OCI-M1 (cell line): ENCODE measurements around the gene ETV3L.

Experiments
- DNase-seq: peaks from one replicate; lab custom pipeline; 2025; lab: John Stamatoyannopoulos, UW

Gene ETV3L

DNA sequence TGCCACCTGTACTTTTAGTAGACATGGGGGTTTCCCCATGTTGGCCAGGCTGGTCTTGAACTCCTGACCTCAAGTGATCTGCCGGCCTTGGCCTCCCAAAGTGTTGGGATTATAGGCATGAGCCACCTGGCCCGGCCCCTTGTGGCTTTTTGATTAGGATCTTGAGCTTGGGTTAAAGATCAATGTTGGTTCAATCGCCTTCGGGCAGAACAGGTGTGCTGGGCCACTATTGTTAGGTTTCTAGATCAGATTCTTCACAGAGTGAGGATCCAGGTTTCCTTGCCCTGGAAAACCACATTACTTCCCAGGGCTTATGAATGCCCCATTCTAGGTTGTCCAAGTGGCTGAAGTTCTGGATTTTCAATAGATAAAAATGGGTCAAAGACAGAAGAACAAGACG, 32.5 kb upstream of the ETV3L start:
- no peak for DNase-seq

DNA sequence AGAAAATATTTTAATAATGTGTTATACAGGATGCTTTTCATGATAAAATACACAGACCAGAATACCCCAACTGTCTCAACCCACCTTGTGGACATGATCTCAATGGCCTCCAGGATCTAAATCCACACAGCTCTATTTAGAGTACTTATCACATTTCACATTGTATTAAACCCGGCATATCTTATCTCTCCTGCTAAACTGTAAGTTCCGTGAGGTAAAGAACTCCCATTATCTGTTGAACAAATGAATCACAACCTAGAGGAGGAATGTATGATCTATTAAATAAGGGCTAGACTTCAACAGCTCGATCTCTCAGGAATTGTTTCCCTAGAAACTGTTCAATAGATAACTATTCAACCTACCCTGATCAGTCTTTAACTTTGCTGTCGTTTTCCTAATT, 31.7 kb upstream of the ETV3L start:
- no peak for DNase-seq

DNA sequence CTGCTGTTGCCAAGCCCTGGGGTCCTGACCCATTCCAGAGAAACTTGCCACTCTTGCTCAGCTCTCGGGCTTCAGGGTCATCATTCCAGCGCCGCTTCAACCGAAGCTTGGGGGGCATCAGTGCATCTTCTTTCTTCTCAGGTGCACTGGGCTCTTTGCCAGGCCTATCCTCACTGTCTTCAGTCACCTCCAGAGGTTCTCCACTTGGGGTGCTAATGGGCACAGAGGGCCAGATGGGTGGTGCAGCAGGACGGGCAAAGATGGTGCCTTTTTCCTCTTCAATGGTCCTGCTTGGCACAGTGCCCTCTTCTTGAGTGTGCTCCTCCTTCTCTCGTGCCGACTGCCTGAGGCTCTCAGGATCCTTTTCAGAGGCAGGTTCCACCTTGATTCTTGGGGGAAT, 25.2 kb upstream of the ETV3L start:
- DNase-seq: no peak

DNA sequence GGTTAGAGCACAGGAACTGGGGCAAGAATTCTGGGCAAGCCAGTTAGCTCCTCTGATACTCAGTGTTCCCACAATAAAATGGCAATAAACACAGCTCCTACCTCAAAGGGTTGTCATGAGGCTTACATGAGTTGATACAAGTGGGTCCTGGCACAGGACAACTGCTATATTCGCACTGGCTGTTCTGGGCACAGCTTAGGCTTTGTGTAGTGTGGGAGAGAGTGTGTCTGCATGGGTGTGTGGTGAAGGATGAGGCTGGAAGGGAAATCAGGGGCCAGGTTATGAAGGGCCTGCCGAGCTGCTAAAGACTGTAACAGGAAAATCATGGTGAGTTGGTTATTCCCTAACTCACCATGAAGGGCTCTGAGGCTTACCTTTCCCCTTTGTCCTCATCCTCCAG, 19.8 kb upstream of the ETV3L start:
- DNase-seq: no peak

DNA sequence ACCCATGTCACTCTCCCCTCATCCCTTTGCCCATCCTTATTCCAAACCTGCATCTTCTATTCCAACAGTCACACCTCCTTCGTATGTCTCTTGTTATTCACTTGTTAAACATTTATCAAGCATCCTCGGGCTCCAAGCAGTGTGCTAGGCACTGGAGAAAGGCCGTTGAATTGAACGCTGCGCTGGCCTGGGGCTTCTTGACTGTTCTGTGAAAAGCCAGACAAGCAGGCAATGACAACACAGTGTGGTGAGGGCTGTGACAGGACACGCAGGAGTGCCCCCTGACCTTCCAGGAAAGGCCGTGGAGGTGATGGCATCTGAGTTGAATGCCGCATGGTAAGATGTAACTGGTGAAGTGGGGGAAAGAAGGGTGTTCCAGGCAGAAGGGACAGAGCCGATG, 19.4 kb upstream of the ETV3L start:
- DNase-seq: no peak

DNA sequence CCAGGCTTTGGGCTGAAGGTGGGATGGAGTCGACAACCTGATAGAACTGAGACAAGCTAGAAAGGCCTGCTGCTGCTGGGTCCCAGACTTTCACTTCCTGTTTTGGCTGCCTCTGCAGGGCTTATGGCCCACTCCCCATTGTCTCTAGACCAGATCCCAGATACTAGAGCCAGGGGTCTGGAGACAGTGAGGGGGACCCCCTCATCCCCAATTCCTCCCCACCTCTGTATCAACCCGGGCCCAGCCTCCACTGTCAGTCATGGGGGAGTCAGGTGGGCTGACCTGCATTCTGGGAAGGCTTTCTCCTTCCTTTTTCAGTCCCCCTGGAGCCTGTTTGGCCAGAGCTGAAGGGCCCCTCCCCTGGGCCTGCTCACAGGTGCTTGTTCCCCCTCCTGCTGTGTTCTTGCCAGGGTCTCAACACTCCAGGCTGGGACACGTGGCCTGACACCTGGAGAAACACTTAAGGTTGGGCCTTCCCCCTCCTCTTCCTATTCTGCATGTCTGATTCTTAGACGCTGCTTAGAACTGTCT, 18.0 kb upstream of the ETV3L start:
- no peak for DNase-seq

DNA sequence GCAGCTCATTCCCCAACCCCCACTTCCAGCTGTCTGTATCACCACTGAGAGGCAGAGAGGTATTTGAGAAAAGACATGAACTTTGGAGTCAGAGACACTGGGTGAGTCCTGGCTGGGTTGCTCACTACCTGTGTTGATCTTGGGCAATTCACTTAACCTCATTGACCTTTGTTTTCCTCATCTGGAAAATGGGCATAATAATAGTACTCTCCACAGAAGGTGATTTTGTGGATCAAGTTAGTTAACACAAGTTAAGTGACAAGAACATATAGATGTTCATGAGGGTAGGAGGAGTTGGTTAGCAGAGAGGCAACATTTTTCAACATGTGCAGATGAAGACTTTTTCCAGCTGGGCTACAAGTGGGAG, 17.1 kb upstream of the ETV3L start:
- DNase-seq: no peak

DNA sequence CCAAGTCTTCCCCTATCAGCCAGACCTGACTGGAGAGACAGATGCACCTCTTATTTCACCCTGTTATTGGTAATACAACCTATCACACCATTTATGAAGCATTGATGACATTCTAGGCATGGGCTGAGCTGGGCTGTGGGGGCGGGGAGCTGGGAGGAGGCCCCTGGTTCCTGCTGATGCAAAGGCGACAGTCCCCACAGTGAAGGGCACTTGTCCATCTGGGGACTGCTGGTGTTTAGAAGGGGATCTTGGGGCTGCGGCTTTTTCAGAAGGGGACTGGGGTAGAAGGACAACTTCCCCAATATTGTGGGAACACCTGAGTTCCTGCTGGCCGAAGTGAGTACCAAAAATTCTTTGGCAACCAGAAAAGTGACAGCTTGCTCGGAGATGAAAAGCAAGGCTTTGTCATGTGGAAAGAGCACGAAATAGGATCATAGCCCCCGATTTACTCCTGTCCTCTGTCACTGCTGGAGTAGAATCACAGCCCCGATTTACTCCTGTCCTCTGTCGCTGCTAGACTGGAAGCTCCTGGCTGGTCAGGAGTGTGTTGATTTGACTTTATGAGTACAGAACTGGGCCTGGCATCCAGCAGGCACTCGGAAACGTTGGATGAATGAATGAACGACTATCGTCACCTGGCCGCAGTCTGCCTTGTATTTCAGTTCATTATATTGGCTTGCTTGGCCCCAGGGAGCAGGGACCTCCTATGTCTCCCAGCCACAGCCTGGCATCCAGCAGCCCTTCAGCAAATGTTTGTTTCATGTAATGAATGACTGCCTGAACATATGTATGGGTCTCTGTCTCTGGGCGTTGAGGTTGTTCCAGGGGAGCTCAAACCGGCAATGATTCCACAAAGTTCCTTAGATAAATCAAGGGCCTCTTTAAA, 16.5 kb upstream of the ETV3L start:
- DNase-seq: no peak

DNA sequence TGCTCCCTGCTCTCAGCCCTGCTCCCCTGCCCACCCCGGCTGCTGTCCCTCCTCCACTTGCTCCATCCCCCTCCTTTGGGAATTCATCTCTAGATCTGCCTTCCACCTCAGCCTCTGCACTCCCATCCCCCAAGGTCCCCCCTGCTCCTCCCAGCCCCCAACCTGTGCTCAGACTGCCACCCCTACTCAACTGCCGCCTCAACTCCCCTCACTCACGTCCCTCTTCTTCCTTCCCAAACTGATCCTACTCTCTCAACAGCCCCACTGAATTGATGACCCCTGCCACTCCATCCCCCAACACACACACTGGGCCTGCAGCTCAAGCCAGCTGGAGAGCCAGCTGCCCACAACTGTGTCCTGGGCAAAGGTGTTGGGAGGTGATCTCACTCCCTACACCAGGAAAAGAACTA, 15.8 kb upstream of the ETV3L start:
- DNase-seq: no peak

DNA sequence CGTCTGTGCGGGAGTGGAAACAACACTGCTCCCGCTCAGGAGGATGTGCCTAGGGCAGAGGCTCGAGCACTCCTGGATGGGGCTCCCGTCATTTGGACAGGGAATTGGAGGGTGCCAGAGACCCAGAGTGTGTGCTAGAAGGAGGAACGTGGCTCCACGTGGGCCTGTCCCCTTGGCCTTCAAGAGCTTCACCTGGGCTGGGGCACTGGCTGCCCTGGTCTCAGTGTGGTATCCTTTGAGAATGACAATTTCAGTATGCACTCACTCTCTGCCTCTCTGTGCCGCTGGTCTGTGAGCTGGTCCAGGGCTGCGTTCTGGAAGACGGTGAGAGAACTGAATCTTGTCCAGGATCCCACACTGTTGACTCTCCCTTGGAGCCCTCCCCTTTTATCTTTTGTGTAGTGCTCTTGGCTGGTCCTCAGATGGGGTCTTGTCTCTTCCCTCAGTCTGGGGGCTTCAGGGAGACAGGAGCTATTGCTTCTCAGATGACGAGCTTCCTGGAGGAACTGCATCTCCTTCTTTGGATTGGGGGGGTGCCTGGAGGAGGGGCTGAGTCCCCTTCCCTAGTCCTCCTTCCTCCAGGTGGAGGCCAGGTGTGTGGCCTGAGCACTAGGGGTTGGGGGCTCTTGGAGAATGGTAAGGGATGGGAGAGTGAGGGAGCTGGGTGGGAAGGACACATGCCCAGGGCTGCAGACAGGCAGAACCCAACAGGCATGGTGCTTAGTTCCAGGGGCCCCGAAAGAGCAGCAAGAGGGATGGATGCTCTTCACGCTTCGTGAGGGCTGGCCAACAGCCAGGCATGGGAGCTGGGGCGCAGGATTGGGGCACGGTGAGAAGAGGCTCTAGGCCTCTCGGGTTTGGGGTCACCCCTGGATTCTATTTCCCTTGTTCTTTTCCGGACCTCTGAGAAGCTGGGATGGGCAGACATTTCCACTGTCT, 14.8 kb upstream of the ETV3L start:
- no peak for DNase-seq

DNA sequence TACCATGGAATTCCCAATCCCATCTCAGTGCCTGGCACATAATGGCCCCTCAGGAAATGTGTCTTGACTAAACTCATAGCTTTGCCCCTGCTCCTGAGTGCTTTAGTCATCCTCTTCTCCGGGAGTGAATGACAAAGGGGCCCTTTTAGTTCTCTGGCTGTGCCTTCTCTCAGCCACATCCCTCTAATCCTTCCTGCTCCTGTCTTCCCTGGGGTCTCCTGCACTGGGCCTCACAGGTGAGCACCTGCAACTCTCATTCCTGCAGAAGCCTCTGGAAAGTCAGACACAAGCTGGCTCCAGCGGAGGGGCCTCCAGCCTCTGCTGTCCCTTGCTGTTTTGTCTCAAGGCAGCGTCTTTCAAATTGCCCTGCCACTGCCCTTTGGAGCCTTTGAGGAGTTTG, 14.0 kb upstream of the ETV3L start:
- DNase-seq: no peak

DNA sequence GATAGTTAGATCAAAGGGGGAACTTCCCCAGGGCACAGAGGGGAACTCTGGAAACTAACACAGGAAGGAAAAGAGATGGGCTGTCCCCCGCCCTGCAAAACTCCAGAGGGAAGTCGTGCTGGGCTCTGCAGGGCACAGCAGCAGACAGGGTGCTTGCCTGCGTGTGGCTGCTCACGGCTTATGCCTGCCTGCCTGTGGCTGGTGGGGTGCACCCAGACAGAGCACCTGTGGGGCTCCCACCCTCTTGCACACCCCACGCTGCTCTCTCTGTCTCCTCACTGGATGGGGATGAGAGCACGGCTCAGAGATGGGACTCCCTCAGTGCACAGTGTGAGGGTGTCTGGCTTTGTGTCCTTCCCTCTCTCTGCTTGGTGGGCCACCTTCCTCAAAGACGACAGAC, 13.5 kb upstream of the ETV3L start:
- DNase-seq: no peak

DNA sequence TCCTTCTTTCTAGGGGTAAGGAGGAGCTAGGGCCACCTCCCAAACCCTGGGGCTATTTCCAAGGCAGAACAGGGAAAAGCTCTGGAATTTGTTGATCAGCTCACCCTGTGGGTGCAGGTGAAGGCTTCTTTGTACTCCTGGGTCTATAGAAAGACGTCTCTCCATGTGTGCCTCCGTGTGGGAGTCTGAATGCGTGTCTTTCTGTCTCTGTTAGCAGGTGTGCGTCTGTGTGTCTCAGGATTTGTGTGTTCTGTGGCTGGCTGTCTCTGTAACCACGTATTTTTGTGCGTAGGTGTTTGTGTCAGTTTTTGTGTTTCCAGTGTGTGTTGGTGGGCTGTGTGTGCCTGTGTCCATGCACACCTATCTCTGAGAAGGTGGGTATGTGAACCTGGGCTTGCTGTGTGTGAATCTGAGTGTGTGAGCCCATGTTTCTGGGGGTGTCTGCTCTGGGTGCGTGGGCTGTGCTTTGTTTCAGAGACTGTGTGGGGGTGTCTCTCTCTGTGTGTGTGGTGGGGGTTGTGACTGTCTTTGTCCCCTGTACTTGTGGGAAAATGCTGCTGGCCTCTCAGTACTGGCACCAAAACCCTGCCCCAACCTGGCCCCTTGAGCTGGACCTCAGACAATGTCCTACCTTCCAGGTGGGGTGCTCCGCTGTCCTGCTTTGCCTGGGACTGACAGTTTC, 12.7 kb upstream of the ETV3L start:
- DNase-seq: no peak

DNA sequence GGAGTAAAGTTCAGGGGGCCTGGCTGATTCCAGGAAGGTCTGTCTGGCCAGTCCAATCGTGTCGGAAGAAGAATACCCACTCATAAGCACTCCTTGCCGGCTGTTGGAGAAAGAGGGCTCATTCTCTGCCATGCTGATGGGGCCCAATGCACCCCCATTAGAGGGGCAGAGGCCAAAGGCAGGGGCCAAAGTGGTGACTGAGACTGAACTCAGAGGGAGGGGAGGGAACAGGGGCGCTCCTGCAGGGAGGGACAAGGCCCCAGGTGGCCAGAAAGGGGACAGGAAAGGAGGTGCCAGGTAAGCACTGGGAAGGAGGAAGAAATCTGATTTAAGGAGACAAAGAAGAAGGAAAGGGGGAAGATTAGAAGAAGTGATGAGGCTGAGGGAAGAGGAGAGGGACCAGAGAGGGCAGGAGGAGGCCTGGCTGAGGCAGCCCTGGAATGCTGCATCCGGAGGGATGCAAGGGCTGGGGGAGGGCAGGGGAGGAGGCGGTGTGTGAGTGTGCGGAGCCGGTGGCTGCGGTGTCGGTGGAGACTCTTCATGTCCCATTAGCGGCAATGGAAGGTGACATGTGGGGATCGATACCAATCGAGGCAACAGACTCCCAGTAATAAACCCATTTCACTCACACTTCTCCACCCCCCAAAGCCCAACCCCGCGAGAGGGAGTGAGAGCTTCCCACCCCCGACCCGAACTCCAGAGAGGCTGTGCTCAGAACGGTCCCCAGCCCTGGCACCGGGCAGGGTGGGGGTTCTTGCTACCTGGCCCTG, 12.0 kb upstream of the ETV3L start:
- DNase-seq: no peak

DNA sequence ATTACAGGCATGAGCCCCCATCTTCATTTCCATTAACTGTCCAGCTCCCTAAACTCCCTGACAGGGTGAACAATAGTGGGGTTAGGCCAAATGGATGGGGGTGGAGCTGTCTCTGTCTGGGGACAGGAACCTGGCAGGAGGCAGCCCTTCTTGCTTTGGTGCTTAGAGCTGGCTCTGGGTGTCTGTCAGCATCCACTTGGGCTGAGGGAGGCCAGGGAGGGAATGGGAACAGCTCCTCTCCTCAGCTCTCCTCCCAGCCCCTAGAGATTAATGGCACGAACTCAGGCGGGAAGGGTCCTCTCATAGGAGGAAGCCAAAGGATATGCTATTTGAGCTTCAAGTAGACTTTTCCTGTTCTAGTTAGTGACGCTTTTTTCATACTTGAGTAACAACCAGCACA, 11.1 kb upstream of the ETV3L start:
- DNase-seq: no peak

DNA sequence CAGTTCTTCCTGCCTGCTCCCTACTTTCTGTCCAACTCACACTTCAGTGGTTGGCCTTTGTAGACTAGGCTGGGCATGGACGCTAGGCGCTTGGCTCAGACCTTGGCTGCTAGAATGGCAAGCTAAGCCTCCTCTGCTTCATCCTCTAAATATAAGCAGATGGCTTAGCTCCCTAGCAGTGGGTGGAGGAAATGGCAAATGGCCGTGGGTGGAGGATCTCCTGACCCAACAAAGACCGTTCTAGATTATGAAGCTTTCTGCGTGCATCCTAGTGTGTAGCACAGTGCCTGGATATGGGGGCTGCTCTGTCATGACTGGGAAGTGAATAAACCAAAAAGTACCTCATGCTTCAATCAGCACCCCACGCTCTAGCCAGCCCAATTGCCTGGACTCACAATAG, 10.4 kb upstream of the ETV3L start:
- DNase-seq: no peak

DNA sequence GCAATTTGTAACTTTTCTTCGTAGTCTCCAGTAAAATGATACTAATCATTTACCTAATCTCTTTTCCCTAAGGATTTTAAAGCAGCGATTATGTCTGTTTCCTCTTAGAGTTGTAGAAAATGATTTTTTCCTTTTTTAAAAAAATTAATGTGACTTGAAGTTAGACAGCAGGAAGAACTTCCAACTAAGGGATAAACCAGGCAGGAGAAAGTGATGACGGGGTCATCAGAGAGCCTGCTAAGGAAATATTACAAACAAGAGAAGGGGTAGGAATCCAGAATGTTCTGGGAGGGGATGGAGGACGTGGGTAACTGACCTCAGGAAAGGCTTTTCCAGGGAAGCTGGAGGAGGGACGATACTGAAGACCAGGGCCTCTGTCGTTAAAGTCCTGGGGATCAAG, 8.8 kb upstream of the ETV3L start:
- DNase-seq: no peak

DNA sequence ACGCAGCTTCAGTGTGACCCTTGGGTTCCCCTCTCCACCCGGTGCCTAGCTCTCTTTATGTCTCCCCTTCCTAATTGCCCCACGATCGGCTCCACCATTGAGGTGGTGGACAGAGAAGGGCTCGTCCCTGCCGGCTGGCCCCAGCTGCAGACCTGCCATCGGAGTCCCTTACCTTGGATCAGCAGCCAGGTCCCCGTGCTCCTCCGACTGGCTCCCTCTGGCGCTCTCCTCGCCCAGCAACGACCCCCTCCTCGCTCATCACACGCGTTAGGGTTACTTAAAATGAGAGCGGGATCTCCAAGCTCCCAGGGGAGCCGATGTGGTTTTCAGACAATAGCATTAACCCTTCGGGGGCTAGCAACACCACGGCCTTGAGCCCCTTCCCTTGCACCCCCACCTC, 8.1 kb upstream of the ETV3L start:
- DNase-seq: no peak

DNA sequence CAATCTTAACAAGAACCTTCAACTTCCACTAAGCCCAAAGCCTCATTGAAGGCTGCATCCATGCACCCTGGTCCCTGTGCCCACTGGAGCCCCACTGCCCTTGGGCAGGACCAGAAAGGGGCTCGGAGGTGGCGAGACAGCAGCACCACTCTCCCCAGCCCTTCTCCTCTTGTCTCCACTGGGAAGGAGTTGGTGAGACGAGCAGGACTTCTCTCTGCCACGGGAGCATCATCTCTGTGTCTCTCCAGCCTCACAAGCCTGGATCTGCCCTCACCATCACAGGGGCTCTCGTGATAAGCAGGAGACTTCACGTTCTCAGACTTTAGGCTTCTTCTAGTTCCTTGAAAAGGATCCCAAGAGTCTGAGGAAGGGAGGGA, 7.2 kb upstream of the ETV3L start:
- DNase-seq: no peak

DNA sequence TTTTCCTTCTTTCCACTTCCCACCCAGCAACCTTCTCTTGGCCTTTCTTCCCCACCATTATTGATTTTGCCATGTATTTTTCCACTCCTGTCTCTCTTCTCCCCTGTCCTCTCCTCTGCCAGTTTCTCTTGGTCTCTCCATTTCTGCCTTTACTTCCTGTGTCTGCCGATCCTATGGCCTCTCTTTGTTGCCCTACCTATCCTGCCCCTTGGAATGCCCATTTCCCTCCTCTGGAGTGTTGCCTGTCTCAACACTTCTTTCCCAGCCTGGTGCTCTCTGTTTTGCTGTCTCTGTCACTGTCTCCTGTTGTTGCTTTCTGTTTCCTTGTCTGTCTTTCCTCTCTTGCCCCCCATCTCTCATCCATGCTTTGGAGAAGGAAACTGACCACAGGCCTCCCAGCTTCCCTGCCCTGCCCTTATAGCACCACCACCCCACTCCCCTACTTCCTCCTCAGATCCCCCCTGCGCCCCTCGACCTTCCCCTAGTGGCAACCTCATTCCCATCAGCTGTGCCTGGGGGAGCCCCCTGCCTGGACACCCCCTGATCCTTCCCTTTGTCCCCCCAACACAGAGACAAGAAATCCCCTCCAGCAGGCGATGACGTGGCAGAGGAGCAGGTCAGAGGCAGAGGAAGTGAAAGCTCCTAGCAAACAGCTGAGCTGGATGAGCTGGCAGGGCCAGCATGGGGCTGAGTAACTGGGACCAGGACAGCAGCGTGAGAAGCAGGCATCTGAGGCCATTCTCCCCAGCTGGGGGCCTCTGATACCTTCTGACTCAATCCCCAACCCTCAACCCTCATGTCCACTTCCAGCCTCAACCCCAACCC, 6.6 kb upstream of the ETV3L start:
- DNase-seq: peak; percentile 29
